ENCODE data around the gene BTF3L4. TPM values are rescaled to one million over a fixed set of nuclear protein-coding genes. Genes with fewer than 3 reads are reported as not detected.
A peak's percentile ranks its signal among the peaks of the same experiment; 100 is the strongest.
"Not testable (repeated sequence)": the region's sequence is repeated elsewhere in the genome, so short reads cannot be mapped to it uniquely, and the experiment has no call there.

Gene BTF3L4
- total RNA-seq (60.5 TPM), polyA plus RNA-seq (66.2 TPM)
- long read RNA-seq, donor 1, full-length matches to known transcripts, result 7 of 7 reads
- long read RNA-seq, donor 1, partial matches to known transcripts, result 0 of 7 reads
- long read RNA-seq, donor 1, other reads (novel, unspliced or antisense), result 0 of 7 reads
- long read RNA-seq, donor 2, full-length matches to known transcripts, result 68 of 73 reads
- long read RNA-seq, donor 2, partial matches to known transcripts, result 5 of 73 reads
- long read RNA-seq, donor 2, other reads (novel, unspliced or antisense), result 0 of 73 reads
- long read RNA-seq, donor 3, full-length matches to known transcripts, result 98 of 98 reads
- long read RNA-seq, donor 3, partial matches to known transcripts, result 0 of 98 reads
- long read RNA-seq, donor 3, other reads (novel, unspliced or antisense), result 0 of 98 reads
- long read RNA-seq, donor 4, full-length matches to known transcripts, result 28 of 28 reads
- long read RNA-seq, donor 4, partial matches to known transcripts, result 0 of 28 reads
- long read RNA-seq, donor 4, other reads (novel, unspliced or antisense), result 0 of 28 reads
- long read RNA-seq, donor 5, full-length matches to known transcripts, result 96 of 104 reads
- long read RNA-seq, donor 5, partial matches to known transcripts, result 8 of 104 reads
- long read RNA-seq, donor 5, other reads (novel, unspliced or antisense), result 0 of 104 reads
- long read RNA-seq, donor 6, full-length matches to known transcripts, result 42 of 42 reads
- long read RNA-seq, donor 6, partial matches to known transcripts, result 0 of 42 reads
- long read RNA-seq, donor 6, other reads (novel, unspliced or antisense), result 0 of 42 reads
- long read RNA-seq, donor 7, full-length matches to known transcripts, result 62 of 62 reads
- long read RNA-seq, donor 7, partial matches to known transcripts, result 0 of 62 reads
- long read RNA-seq, donor 7, other reads (novel, unspliced or antisense), result 0 of 62 reads
- long read RNA-seq, donor 8, full-length matches to known transcripts, result 20 of 20 reads
- long read RNA-seq, donor 8, partial matches to known transcripts, result 0 of 20 reads
- long read RNA-seq, donor 8, other reads (novel, unspliced or antisense), result 0 of 20 reads
- long read RNA-seq, donor 9, full-length matches to known transcripts, result 38 of 38 reads
- long read RNA-seq, donor 9, partial matches to known transcripts, result 0 of 38 reads
- long read RNA-seq, donor 9, other reads (novel, unspliced or antisense), result 0 of 38 reads
- long read RNA-seq, donor 10, full-length matches to known transcripts, result 48 of 63 reads
- long read RNA-seq, donor 10, partial matches to known transcripts, result 15 of 63 reads
- long read RNA-seq, donor 10, other reads (novel, unspliced or antisense), result 0 of 63 reads

- Histone ChIP-seq H3K27me3 (ENCODE audit: control insufficient read depth in 2 of 2, insufficient read depth in 1 of 2, low read length in 1 of 2) (no peaks in the 10 kb centered on the region), H3K9me3 (ENCODE audit: control insufficient read depth in 2 of 2, insufficient read depth in 1 of 2, low read length in 1 of 2) (no peaks in the 10 kb centered on the region), H3K4me1 (ENCODE audit: control insufficient read depth in 2 of 2, insufficient read depth in 2 of 2, low read length in 2 of 2) (peaks cover 17 to 18% of the 10 kb centered on the region in 2 donors), H3K27ac (ENCODE audit: low read depth in 1 of 2, low read length in 1 of 2) (peak within 1 kb of the TSS; percentile 93 to 96), H3K4me3 (ENCODE audit: low read length in 2 of 2) (peak within 1 kb of the TSS; percentile 68 to 73), H3K36me3 (ENCODE audit: control insufficient read depth in 2 of 2, insufficient read depth in 2 of 2, low read length in 1 of 2) (peaks cover 11 to 29% of the 10 kb centered on the region in 2 donors)
- WGBS, result under 1% methylated on average over 54 of the region's 54 CpGs
- peak in 8 of 9 donors; percentile 59 to 96 (median 86) for DNase-seq (ENCODE audit: low read depth in 6 of 9, low spot score in 9 of 9)
These were observed at the start of gene BTF3L4 for GRCh38 chr1:52056163-52056936. Gene BTF3L4, plus strand, starts transcription at chr1:52056295. Its CDS starts 3,553 bp downstream, at chr1:52059848.

DNA sequence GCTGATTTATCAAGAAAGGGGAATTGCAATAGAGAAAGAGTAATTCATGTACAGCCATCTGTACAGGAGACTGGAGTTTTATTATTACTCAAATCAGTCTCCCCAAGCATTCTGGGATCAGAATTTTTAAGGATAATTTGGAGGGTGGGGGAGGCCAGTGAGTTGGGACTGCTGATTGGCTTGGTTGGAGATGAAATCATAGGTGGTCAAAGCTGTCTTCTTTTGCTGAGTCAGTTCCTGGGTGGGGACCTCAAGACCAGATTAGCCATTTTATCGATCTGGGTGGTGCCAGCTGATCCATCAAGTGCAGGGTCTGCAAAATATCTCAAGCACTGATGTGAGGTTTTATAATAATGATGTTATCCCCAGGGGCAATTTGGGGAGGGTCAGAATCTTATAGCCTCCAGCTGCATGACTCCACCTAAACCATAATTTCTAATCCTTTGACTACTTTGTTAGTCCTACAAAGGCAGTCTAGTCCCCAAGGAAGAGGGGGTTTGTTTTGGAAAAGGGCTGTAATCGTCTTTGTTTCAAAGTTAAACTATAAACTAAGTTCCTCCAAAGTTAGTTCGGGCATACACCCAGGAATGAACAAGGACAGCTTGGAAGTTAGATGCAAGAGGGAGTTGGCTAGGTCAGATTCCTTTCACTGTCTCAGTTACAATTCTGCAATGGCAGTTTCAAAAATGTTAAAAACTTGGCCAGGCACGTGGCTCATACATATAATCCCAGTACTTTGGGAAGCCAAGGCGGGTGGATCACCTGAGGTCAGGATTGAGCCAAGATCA is 48.7 kb upstream of the BTF3L4 start:
- H3K4me3 ChIP-seq (ENCODE audit: low read length in 2 of 2), result no peak overlapping the region

GRCh38 chr1:52008071-52008809 is 47.9 kb upstream of the BTF3L4 start:
- Histone ChIP-seq H3K9me3 (ENCODE audit: control insufficient read depth in 2 of 2, insufficient read depth in 1 of 2, low read length in 1 of 2) (no peaks in the 10 kb centered on the region), H3K27ac (ENCODE audit: low read depth in 1 of 2, low read length in 1 of 2) (no peak overlapping the region), H3K27me3 (ENCODE audit: control insufficient read depth in 2 of 2, insufficient read depth in 1 of 2, low read length in 1 of 2) (peaks cover 6 to 19% of the 10 kb centered on the region in 2 donors), H3K4me3 (ENCODE audit: low read length in 2 of 2) (no peak overlapping the region), H3K4me1 (ENCODE audit: control insufficient read depth in 2 of 2, insufficient read depth in 2 of 2, low read length in 2 of 2) (no peaks in the 10 kb centered on the region), H3K36me3 (ENCODE audit: control insufficient read depth in 2 of 2, insufficient read depth in 2 of 2, low read length in 1 of 2) (no peaks in the 10 kb centered on the region)
- DNase-seq (ENCODE audit: low read depth in 6 of 9, low spot score in 9 of 9), result no peak
- 97% methylated on average over 7 of the region's 7 CpGs for WGBS

More for the DNA sequence above, 48.7 kb upstream of the BTF3L4 start:
- no peak for DNase-seq (ENCODE audit: low read depth in 6 of 9, low spot score in 9 of 9)
- H3K36me3 ChIP-seq (ENCODE audit: control insufficient read depth in 2 of 2, insufficient read depth in 2 of 2, low read length in 1 of 2), result no peaks in the 10 kb centered on the region
- peaks cover 8 to 19% of the 10 kb centered on the region in 2 donors for H3K27me3 ChIP-seq (ENCODE audit: control insufficient read depth in 2 of 2, insufficient read depth in 1 of 2, low read length in 1 of 2)
- no peaks in the 10 kb centered on the region for H3K4me1 ChIP-seq (ENCODE audit: control insufficient read depth in 2 of 2, insufficient read depth in 2 of 2, low read length in 2 of 2)
- no peaks in the 10 kb centered on the region for H3K9me3 ChIP-seq (ENCODE audit: control insufficient read depth in 2 of 2, insufficient read depth in 1 of 2, low read length in 1 of 2)
- H3K27ac ChIP-seq (ENCODE audit: low read depth in 1 of 2, low read length in 1 of 2), result no peak overlapping the region
- WGBS, result 74% methylated on average over 5 of the region's 5 CpGs

DNA sequence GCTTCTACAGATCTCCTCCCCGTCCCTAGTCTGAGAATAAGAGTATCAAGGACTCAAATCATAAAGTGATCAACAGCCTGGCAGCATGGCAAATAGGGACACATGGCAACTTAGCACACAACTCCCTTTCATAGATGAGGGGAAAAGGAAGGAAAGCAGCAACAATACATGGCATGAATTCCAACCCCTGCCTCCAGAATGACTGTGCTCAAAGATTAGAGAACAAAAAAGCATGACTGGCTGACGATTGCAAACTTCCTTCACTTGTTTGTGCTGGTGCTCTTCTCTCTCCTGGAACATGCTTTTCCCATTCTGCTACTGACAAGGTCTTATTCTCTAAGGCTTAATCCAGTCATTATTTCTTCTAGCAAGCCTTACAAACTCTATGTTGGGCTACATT is 34.0 kb upstream of the BTF3L4 start:
- Histone ChIP-seq H3K4me3 (ENCODE audit: low read length in 2 of 2) (no peak overlapping the region), H3K4me1 (ENCODE audit: control insufficient read depth in 2 of 2, insufficient read depth in 2 of 2, low read length in 2 of 2) (no peaks in the 10 kb centered on the region), H3K27ac (ENCODE audit: low read depth in 1 of 2, low read length in 1 of 2) (no peak overlapping the region), H3K36me3 (ENCODE audit: control insufficient read depth in 2 of 2, insufficient read depth in 2 of 2, low read length in 1 of 2) (peaks cover 33 to 57% of the 10 kb centered on the region in 2 donors), H3K27me3 (ENCODE audit: control insufficient read depth in 2 of 2, insufficient read depth in 1 of 2, low read length in 1 of 2) (no peaks in the 10 kb centered on the region), H3K9me3 (ENCODE audit: control insufficient read depth in 2 of 2, insufficient read depth in 1 of 2, low read length in 1 of 2) (no peaks in the 10 kb centered on the region)
- WGBS, result 98% methylated on average over 2 of the region's 2 CpGs
- no peak for DNase-seq (ENCODE audit: low read depth in 6 of 9, low spot score in 9 of 9)

GRCh38 chr1:52026278-52026677 is 29.8 kb upstream of the BTF3L4 start:
- H3K27me3 ChIP-seq (ENCODE audit: control insufficient read depth in 2 of 2, insufficient read depth in 1 of 2, low read length in 1 of 2), result no peaks in the 10 kb centered on the region
- no peak overlapping the region for H3K27ac ChIP-seq (ENCODE audit: low read depth in 1 of 2, low read length in 1 of 2)
- peaks cover 22 to 53% of the 10 kb centered on the region in 2 donors for H3K36me3 ChIP-seq (ENCODE audit: control insufficient read depth in 2 of 2, insufficient read depth in 2 of 2, low read length in 1 of 2)
- no peak overlapping the region for H3K4me3 ChIP-seq (ENCODE audit: low read length in 2 of 2)
- no peak for DNase-seq (ENCODE audit: low read depth in 6 of 9, low spot score in 9 of 9)
- peaks cover under 1 to 4% of the 10 kb centered on the region in 2 donors for H3K4me1 ChIP-seq (ENCODE audit: control insufficient read depth in 2 of 2, insufficient read depth in 2 of 2, low read length in 2 of 2)
- 98% methylated on average over 2 of the region's 2 CpGs for WGBS
- no peaks in the 10 kb centered on the region for H3K9me3 ChIP-seq (ENCODE audit: control insufficient read depth in 2 of 2, insufficient read depth in 1 of 2, low read length in 1 of 2)

DNA sequence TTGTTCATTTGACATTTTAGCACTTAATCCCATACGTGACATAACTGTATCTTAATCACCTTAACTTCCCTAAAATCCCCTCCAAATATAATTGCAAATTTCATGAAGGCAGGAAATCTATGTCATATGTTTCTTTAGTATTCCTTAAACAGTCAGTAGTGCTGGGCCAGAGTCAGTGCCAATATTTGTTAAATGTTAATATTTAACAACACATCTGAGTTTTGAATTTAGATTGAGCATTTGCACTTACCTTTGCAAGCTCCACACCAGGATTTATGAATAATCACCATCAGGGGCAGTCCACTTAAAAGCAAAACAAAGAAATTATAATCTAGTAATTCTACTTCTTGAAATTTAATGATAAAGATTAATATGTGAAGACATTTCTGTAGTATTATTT is 27.8 kb upstream of the BTF3L4 start:
- Histone ChIP-seq H3K4me3 (ENCODE audit: low read length in 2 of 2) (no peak overlapping the region), H3K27me3 (ENCODE audit: control insufficient read depth in 2 of 2, insufficient read depth in 1 of 2, low read length in 1 of 2) (no peaks in the 10 kb centered on the region), H3K27ac (ENCODE audit: low read depth in 1 of 2, low read length in 1 of 2) (no peak overlapping the region), H3K4me1 (ENCODE audit: control insufficient read depth in 2 of 2, insufficient read depth in 2 of 2, low read length in 2 of 2) (peaks cover 8 to 13% of the 10 kb centered on the region in 2 donors), H3K36me3 (ENCODE audit: control insufficient read depth in 2 of 2, insufficient read depth in 2 of 2, low read length in 1 of 2) (peaks cover 10 to 42% of the 10 kb centered on the region in 2 donors), H3K9me3 (ENCODE audit: control insufficient read depth in 2 of 2, insufficient read depth in 1 of 2, low read length in 1 of 2) (no peaks in the 10 kb centered on the region)
- 97% methylated on average over 1 of the region's 1 CpG for WGBS
- no peak for DNase-seq (ENCODE audit: low read depth in 6 of 9, low spot score in 9 of 9)

GRCh38 chr1:52028839-52029238 is 27.3 kb upstream of the BTF3L4 start:
- not testable (repeated sequence) for H3K27ac ChIP-seq (ENCODE audit: low read depth in 1 of 2, low read length in 1 of 2); H3K27me3 ChIP-seq (ENCODE audit: control insufficient read depth in 2 of 2, insufficient read depth in 1 of 2, low read length in 1 of 2); H3K9me3 ChIP-seq (ENCODE audit: control insufficient read depth in 2 of 2, insufficient read depth in 1 of 2, low read length in 1 of 2); DNase-seq (ENCODE audit: low read depth in 6 of 9, low spot score in 9 of 9); H3K4me3 ChIP-seq (ENCODE audit: low read length in 2 of 2)
- H3K36me3 ChIP-seq (ENCODE audit: control insufficient read depth in 2 of 2, insufficient read depth in 2 of 2, low read length in 1 of 2), result peaks cover 5 to 37% of the 10 kb centered on the region in 2 donors
- H3K4me1 ChIP-seq (ENCODE audit: control insufficient read depth in 2 of 2, insufficient read depth in 2 of 2, low read length in 2 of 2), result peaks cover 8 to 15% of the 10 kb centered on the region in 2 donors
- 96% methylated on average over 5 of the region's 5 CpGs for WGBS
